GM18867 (cell line): ENCODE data around the gene TSC22D2.
"Not testable (repeated sequence)": the region's sequence is repeated elsewhere in the genome, so short reads cannot be mapped to it uniquely, and the experiment has no call there.

Experiments
- ATAC-seq: cut with Tn5 transposase; IDR thresholded peaks from one replicate; pipeline ENCODE4 v1.9.1; 2021; ENCODE audit warnings: mild to moderate bottlenecking, moderate library complexity; ENCODE audit not compliant: unreplicated experiment

The TSC22D2 gene

GRCh38 chr3:150446470-150446977 lies 38.4 kb downstream of the TSC22D2 start:
- ATAC-seq, result no peak

GRCh38 chr3:150447084-150447483 lies 39.0 kb downstream of the TSC22D2 start:
- no peak for ATAC-seq

GRCh38 chr3:150447631-150448465 lies 39.8 kb downstream of the TSC22D2 start:
- no peak for ATAC-seq

DNA sequence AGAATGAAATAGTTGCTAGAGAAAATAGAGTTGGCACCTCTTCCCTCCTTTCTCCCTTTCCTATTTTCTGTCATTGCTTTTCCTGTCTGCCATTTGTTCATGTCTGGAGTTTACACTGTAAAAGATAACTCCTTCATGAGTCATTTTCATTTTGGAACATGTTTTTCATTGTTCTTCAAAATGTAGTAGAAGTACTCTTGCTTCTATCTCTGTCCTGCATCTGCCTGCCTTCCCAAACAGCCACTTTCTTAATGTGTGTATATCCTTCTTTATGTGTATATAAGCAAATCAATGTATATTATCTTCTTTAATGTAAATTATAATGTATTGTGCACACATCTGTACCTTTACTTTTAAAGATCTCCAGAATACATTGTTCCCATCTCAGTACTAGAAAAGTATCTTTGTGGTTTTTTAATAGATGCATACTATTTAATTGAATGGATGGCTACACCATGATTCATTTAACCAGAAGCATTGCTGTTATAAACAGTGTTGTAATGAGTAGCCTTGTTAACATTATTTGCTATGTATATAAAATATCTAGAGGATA lies 41.1 kb downstream of the TSC22D2 start:
- ATAC-seq, result no peak

GRCh38 chr3:150450916-150451315 lies 42.8 kb downstream of the TSC22D2 start:
- ATAC-seq, result no peak

DNA sequence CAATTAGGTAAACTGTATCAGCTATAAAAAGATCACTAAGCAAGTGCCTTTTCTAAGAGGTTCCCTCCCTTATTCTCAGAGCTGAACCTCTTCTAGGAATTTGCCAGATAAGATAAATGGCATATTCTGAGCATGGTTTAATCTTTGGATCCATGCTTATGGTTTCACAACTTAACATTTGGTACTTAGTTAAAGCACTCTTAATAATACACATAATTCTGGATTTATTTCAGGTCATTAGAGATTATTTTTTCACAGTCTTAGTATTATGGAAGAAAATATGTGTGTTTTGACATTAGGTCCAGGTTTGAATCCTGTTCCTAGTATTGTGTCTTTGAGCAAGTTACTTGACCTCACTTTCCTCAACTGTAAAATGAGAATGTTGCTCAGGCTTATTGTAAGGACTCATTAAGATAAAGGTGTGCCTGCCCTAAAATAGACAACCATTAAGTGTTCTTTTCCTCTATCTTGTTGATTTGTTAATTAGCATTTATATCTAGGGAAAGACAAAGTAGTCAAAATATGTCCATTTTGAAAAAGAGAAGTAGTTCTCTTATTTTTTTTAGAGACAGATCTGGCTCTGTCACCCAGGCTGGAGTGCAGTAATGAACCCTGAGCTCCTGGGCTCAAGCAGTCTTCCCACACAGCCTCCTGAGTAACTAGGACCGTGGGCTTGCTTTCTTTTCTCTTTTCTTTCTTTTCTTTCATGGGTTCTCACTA lies 43.4 kb downstream of the TSC22D2 start:
- ATAC-seq, result no peak

- ATAC-seq, result no peak
Observed at GRCh38 chr3:150453353-150453752, 45.3 kb downstream of the TSC22D2 start.

- ATAC-seq, result no peak
Observed at GRCh38 chr3:150454085-150454484, 46.0 kb downstream of the TSC22D2 start.

GRCh38 chr3:150454622-150455021 lies 46.5 kb downstream of the TSC22D2 start:
- ATAC-seq, result no peak

GRCh38 chr3:150455341-150455740 lies 47.2 kb downstream of the TSC22D2 start:
- no peak for ATAC-seq

GRCh38 chr3:150458001-150458400 lies 49.9 kb downstream of the TSC22D2 start:
- no peak for ATAC-seq

GRCh38 chr3:150460484-150460883 lies 52.4 kb downstream of the TSC22D2 start:
- ATAC-seq, result no peak

DNA sequence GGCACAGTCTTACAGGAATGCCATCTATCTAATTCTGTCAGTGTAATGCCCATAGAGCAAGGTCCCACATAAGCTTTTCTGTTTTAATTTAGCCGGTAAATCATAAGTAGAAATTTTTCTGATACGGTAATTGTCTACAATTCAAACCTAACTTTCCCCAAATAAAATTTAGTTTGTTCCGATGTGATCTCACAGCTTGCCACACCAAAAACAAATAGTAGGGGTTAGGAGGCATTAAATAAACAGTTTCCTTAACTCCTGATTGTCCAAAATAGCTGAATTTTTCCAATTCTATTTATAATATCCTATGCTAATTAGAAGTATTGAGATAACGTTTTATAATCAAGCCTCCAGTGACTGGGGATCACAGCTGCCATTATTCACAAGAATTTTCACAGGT lies 53.3 kb downstream of the TSC22D2 start:
- ATAC-seq, result no peak

DNA sequence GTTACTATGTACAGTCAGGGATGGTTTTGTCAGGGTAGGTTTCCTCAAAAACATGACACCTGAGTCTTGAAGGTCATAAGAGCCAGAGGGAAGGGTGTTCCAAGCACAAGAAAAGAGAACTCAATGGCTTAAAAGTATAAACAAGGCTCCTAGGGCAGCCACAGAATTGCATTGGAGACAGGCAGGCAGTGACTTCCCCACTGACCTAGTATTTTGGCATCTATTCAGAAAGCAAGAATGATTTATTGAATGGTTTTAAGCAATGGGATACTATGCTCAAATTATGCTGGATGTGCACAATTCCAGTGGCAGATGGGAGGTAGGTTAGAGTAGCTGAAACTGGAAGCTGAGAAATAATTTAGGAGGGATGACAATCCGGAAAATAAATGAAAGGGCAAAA lies 54.0 kb downstream of the TSC22D2 start:
- ATAC-seq, result no peak

DNA sequence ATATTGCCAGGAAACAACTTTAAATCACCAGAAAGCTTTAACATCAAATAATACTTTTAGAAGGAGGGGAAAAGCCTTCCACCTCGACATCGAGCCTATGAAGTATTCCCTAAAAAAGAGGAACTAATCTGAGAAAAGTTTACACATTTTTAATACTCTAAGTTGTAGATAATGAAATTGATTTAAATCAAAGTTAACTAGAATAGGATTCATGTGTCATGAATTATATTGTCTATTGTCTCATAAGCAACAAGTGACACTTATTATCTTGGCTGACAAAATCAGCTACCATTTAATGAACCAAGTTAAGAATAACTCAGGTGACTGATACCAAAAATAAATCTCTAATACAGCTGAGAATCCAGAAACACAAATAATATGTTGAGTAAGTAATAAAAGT lies 56.6 kb downstream of the TSC22D2 start:
- ATAC-seq, result no peak

GRCh38 chr3:150467381-150467780 lies 59.3 kb downstream of the TSC22D2 start:
- no peak for ATAC-seq

DNA sequence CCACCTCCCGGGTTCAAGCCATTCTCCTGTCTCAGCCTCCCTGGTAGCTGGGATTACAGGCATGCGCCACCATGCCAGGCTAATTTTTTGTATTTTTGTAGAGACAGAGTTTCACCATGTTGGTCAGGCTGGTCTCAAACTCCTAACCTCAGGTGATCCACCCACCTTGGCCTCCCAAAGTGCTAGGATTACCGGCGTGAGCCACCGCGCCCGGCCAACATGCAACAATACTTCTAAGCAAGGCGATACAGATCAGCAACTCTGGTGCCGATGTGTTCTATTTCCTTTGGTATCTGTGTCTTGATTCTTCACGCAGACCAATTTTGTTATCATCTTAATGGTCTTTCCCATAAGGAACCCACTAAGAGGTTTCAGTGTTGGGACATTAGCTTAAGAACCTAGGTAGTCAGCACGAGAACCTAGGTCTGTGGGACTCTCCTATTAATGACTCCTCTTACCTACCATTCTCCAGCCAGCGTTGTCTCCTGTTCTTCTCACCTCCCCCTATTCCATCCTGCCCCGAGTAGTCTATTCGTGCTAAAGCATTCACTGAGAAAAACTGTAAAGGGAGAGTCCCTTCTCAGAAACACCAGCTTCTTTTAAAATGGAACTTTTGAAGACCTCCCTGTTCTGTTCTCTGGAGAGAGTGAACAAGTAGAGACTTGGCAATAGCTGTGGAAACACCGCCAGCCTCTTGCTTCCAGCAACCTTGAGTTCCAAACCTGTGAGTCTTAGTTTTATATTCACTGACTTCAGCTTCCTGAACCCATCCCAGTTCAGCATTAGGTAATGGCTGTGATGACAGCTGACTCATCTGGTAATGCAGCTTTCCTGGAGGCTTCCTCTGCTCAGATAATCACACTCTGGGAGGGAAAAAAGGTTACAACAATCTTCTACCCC lies 61.2 kb downstream of the TSC22D2 start:
- no peak for ATAC-seq

GRCh38 chr3:150469931-150470740 lies 62.0 kb downstream of the TSC22D2 start:
- no peak for ATAC-seq

- no peak for ATAC-seq
Observed at GRCh38 chr3:150472421-150472820, 64.3 kb downstream of the TSC22D2 start.

GRCh38 chr3:150473161-150473560 lies 65.1 kb downstream of the TSC22D2 start:
- ATAC-seq, result not testable (repeated sequence)
